Activated CD8-positive, alpha-beta memory T cell treated with anti-CD3 and anti-CD28 coated beads for 36 hours (primary cell): Measurements from ENCODE around the gene KCTD15. TPM values are rescaled to one million over a fixed set of nuclear protein-coding genes. Genes with fewer than 3 reads are reported as not detected.

Experiments
- CTCF ChIA-PET: fragments of 350-600 bp; sonication (Branson Sonifier 250); formaldehyde crosslinking; loops from one replicate; lab custom pipeline; 2021; ENCODE audit warnings: antibody characterized with exemption; lab: Charles Lee
- POLR2A ChIA-PET: fragments of 350-600 bp; sonication (Branson Sonifier 250); formaldehyde crosslinking; loops from one replicate; lab custom pipeline; 2021; ENCODE audit warnings: antibody characterized with exemption; lab: Charles Lee
- total RNA-seq, 2 experiments: library from RNA; stranded (reverse); gene quantifications; one replicate each; pipeline ENCODE4 v1.2.3, GENCODE V29; 2021

Gene KCTD15
- total RNA-seq, 2 experiments from 2014 or later = 6.4 to 7.6 TPM

DNA sequence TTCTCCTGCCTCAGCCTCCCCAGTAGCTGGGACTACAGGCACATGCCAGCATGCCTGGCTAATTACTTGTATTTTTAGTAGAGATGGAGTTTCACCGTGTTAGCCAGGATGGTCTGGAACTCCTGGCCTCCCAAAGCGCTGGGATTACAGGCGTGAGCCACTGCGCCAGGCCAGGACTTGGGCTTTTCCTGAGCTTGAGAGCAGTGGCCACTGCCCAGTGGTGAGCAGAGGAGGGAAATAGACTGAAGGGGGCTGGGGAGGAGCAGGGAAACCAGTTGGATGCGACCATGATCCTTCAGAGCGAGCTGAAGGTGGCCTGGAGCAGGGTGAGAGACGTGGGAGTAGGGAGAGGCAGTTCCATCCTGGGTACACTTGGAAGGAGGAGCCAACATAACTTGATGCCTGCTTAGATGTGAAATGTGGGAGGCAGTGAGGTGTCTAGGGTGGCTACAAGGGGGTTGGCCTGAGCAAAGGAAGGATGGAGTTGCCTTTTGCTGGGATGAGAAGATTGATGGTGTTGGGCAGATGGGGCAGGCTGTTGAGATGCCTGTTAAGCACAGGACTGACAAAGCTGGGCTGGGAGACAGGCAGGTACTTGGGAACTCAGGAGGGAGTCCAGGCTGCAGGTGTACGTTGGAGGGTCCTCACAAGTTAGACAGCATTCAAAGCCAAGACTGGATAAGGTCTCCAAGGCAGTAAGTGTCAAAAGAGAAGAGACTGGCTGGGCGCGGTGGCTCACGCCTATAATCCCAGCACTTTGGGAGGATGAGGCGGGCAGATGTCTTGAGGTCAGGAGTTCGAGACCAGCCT is 31.8 kb downstream of the KCTD15 start:
- ChIA-PET CTCF (no interaction called here), POLR2A (no interaction called here)

DNA sequence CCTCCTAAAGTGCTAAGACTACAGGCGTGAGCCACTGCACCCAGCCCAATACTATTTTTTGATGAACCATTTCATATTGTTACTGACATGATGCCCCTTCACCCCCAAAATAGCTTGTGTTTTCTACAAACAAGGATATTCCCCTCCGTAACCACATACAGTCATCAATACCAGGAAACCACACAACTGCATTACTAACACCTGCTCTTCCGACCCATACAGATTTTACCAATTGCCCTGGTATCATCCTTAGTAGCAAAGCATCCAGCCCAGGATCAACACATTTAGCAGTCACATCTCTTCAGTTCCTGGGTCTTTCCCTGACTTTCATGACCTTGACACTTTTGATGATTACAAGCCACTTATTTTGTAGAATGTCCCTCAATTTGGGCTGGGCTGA is 33.6 kb downstream of the KCTD15 start:
- POLR2A ChIA-PET = no interaction called here

DNA sequence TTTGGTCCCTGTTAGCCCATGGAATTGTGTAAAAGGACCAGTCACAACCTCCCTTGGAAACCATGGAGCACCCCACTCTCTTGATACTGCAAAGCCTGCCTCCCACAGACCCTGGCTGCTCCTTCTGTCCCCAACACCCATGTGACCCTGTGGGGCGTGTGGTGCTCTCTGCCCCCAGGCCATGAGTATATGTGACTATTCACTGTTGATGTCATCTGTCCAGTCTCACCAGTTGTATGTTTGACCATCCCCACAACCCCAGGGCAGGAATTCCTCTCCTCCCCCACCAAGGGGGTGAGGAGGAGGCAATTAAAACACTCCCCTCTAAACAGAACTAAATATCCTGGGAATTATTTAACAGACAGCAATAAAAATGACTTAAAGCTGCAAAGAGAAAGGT is 35.2 kb downstream of the KCTD15 start:
- CTCF ChIA-PET = no interaction called here
- POLR2A ChIA-PET = no interaction called here

More for the DNA sequence above, 33.6 kb downstream of the KCTD15 start:
- CTCF ChIA-PET = no interaction called here

DNA sequence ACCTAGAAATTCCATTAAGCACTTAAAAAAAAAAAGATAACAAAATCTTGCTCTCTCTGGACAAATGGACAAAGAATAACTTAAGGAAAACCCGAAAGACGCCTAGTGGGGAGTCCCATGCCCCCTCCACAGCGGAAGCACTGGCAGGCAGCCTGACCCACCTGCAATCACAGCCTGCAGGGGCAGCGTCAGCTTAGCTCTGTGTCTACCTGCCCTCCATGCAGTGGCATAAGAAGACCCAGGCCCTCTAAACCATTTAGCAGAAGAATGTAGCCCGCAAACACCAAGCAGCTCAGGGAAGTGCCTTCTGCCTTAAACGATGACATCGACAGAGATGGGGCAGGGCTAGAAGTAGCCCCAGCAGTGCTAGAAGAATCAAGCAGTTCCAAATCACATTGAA is 36.0 kb downstream of the KCTD15 start:
- POLR2A ChIA-PET = no interaction called here
- CTCF ChIA-PET = no interaction called here

DNA sequence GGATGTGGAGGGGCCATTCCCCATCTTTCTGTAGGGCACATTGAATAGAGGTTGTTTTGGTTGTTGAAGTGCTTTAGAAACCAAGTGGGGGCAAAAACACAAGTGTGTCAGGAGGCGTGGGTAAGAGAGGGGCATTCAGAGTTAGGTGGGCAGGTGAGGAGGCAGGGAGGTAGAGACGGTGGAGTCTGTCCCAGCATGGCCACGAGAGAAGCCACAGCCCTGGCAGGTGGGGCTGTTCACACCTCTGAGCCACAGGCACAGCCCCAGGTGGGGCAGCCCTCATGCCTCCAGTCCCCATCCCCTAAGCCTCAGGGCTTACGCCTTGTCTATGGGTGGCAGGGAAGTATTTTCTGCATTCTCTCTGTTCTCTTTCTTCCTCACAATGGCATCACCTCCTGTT is 43.7 kb downstream of the KCTD15 start:
- CTCF ChIA-PET = no interaction called here
- POLR2A ChIA-PET = no interaction called here

DNA sequence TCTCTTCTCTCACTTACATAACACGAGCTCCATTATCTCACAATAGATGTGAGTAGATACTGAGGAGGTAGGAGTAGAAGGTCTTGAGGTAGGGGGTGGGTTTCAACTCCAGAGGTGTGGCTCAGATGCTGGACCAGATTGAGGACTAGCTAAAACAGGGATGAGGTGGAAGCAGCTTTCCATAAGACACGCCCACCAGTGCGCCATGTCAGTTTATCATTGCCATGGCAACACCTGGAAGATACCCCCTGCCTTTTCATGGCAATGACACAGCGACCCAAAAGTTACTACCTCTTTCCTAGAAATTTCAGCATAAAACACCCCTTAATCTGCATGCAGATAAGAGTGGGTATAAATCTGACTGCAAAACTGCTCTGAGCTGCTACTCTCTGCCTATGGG is 44.1 kb downstream of the KCTD15 start:
- ChIA-PET POLR2A (no interaction called here), CTCF (no interaction called here)

DNA sequence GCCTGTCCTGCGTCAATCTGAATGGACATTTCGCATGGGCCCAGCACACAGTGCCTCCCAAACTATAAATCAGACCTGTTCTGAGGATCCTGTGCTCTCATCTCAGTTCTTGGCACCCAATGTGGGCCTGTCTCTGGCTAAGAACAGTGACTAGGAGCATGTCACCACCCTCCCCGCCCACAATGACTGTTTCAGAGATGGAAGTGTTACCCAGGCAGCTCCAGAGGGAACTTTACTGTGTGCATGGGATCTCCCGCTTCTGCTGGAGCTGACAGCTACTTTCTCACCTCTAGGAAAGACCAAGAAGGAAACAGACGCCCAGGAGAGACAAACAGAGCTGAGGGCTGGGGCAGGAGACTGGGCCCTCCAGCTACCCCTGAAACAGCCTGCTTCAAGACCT is 45.0 kb downstream of the KCTD15 start:
- CTCF ChIA-PET = no interaction called here
- POLR2A ChIA-PET = no interaction called here

DNA sequence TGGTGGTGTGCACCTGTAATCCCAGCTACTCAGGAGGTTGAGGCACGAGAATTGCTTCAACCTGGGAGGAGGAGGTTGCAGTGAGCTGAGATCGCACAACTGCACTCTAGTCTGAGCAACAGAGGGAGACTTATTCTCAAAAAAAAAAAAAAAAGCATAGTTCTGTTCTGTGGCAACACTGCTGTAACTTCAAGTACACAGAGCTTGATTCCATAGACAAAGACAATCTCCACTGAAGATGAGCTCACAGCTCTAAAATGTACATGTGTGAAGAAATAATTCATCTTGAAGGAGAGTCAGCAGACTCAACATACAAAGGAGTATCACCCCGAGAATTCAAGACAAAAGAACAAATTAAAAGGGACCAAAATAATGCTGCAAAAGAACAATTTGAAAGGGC is 47.8 kb downstream of the KCTD15 start:
- CTCF ChIA-PET = no interaction called here
- POLR2A ChIA-PET = no interaction called here

DNA sequence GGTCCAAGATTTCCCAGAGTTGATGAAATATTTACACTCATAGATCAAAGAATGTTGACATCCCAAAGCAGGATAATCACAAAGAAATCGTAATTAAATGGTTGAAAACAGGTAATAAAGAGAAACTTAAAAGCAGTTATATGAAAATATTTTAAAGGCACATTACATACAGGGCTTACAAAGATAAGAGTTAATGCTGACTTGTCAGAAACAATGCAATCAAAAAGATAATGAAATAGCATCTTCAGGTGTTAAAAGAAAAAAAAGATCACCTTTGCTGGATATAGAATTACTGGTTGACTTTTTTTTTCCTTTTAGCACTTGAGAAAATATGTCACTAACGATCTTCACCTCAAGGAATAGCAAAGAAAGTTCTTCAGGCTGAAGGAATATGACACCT is 48.8 kb downstream of the KCTD15 start:
- POLR2A ChIA-PET = no interaction called here
- CTCF ChIA-PET = no interaction called here

DNA sequence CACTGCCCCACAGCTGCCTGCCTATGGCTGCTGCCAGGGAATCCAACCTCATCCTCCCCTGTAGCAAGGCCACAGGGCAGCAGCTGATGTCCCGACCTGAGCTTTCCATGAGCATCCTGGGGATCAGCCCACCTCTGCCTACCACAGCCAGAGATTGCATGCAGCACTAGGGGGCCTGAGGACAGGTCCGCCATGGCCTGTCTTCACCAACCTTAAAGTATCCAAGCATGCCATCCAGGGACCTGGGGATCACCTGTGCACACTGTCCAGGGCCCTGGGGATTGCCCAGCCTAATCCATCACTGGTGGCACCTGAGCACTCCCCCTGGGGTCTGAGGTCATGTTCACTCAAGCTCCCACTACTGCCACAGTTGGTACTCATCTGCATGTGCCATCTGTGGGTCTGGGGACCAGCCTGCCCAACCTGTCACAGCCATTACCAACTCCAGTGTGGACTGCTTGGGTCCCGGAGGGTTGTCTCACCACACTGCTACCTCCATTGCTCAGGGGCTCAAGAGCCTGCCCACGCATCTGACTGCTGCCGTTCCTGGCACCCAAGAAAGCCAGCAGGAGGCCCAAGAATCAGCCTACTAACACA is 53.0 kb downstream of the KCTD15 start:
- ChIA-PET CTCF (no interaction called here), POLR2A (no interaction called here)

DNA sequence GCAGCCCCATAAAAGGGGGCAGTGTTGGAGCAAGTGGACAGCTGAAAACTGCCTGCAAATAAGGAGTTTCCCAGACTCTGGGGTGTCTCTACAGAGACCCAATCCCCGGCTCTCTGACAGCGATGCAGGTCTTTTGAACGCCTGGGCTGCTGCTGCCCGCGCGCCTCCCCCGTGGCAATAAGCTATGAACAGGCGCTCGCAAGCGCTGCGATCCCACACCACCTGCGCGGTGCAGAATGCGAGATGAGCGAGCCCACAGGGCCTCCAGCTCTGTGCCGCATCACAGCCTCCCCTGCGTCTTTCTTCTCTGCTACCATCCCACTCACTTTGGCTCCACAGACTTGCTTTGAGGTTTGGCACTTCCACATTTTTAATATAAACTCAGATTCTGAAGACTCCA is 62.3 kb downstream of the KCTD15 start:
- ChIA-PET POLR2A (no interaction called here), CTCF (no interaction called here)

DNA sequence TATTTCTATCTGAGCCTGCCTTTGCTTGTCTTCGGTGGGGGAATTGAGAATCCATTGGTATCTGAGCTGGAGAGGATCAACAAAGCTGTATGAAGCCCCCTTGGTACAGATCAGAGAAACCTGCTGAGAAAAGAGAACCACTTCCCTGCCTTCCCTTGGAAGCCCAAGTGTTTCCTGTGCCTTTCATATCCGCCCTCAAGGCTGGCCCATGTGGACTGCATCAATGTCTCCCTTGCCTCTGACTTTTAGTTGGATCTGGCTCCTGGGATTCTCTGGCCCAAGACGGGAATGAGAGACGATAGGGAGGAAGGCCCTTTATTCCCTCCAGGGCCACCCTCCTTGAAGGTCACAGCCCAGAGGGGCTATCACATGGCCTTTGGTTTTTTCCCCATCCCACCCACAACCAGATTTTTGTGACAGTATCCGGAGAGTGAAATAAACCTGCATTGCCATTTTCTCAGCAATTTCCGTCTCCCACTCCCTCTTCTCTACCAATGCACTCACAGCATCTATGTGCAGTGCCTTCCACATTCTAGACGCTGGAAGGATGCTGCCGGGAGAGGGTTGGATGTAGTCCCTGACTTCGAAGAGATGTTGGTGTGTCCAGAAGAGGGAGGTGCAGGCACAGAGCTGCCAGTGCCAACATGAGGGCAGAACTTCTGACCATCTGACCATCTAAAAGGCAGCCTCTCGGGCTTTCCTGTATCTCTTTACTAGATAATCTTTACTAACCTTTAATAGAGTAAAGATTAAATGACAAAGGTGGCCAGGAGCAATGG is 63.8 kb downstream of the KCTD15 start:
- CTCF ChIA-PET = no interaction called here

DNA sequence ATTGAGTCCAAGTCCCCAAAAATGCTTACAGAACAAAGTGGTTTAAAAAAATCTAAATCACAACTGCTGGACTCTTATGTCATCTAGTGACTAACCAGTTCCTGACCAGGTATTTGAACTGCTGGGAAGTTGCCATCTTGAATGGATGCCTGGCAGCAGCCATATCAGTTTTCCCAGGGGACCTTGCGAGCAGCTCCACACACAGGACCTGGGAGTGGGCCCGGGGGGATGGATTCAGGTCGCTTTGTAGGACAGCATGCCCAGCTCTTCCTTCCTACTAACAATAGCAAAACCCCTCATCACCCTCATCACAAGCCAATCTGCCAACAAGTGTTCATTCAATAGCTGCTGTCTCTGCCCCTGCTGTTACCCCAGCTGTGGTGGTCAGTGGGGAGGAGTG is 65.3 kb downstream of the KCTD15 start:
- ChIA-PET CTCF (no interaction called here), POLR2A (no interaction called here)

More for the DNA sequence above, 63.8 kb downstream of the KCTD15 start:
- POLR2A ChIA-PET = no interaction called here

DNA sequence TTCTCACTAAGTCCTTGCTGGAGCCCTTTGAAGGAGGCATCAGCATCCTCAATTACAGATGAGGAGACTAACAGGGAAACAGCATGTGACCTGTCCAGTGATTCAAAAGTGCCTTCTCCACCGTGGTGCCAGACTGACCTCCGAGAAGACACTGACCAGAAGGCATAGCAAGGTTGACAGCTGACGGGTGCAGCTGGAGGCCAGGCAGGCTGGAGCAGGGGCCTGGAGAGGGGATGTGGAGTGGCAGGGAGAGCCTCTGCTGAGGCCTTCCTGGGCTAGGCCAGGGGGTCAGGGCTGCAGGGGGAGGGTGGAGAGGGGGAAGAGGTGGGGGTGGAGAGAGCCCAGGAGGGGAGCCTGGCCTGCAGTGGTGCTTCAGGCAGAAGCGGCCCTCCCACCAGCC is 66.3 kb downstream of the KCTD15 start:
- POLR2A ChIA-PET = no interaction called here
- CTCF ChIA-PET = no interaction called here

DNA sequence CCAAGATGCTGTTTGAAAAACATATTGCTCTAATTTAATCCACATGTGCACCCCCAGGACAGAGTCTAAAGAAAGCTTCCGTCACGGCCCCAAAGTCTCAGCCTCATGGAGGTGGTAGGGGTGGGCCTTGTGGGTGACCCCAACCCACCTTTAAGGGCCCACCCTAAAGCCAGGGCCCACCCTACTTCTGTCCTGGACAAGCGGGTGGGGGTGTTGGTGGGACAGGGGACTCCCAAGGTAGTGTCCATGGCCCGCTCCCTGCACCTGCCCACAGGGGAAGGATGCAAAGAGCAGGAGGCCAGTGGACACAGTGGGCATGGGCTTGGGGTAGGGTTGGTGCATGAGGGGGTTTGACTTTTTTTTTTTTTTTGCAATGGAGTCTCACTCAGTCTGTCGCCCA is 66.8 kb downstream of the KCTD15 start:
- ChIA-PET POLR2A (no interaction called here), CTCF (no interaction called here)

DNA sequence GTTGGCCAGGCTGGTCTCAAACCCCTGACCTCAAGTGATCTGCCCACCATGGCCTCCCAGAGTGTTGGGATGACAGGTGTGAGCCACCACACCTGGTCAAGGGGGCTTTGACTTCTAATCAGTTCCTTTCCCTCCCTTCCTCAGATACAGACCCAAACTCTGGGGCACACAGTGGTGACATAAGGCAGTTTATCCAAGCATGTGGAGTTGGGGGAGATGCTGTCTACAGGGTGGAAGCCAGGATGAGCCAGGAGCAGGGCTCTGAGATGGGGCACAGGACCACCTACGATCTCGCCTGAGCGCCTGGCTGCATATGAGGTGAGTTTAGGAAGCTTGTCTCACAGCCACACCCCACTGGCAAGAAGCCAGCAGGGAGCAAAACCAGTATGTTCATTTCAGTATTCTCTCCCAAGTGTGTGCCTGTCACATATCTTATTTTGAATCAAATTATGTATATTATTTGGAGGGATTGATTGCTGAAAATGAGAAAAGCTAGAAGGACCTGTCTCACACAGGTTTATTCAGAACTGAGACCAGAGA is 67.7 kb downstream of the KCTD15 start:
- ChIA-PET POLR2A (no interaction called here), CTCF (no interaction called here)

DNA sequence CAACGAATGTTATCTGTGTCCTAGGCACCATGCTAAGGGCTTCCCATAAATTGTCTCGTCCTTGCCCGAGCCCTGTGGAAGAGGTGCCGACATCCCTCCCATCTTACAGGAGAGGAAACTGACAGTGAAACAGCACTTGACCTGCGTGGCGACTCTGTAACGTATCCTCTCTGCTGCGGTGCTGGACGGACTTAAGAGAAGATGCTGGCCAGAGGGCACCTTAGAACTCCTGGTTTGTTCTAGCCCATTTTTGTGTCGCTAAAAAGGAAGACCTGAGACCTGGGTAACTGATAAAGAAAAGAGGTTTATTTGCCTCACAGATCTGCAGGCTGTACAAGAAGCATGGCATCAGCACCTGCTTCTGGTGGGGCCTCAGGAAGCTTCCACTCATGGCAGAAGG is 68.6 kb downstream of the KCTD15 start:
- CTCF ChIA-PET = no interaction called here
- POLR2A ChIA-PET = no interaction called here
